B cell (primary cell): ENCODE measurements around the gene PDCD5. TPM values are rescaled to one million over a fixed set of nuclear protein-coding genes. Genes with fewer than 3 reads are reported as not detected.
A peak's percentile ranks its signal among the peaks of the same experiment; 100 is the strongest.

Experiments
- ATAC-seq: fragments of 200-7000 bp; cut with Tn5 transposase; one replicate; pipeline ENCODE4 v1.10.0; 2021; ENCODE audit warnings: low read depth, mild to moderate bottlenecking, moderate number of reproducible peaks, moderate library complexity
- CTCF ChIA-PET: fragments of 350-600 bp; sonication (Branson Sonifier 250); formaldehyde crosslinking; loops from one replicate; lab custom pipeline; 2021; ENCODE audit warnings: antibody characterized with exemption, inconsistent platforms; lab: Charles Lee
- POLR2A ChIA-PET: fragments of 350-600 bp; sonication (Branson Sonifier 250); formaldehyde crosslinking; loops from one replicate; lab custom pipeline; 2021; ENCODE audit warnings: antibody characterized with exemption; lab: Charles Lee
- DNase-seq: peaks from one replicate; pipeline ENCODE4 v3.0.0; 2013
- H2AFZ ChIP-seq: 2 replicates; pipeline ENCODE4 v1.6.1; 2012; ENCODE audit warnings: mild to moderate bottlenecking, low read depth, low read length; ENCODE audit not compliant: insufficient read depth, poor library complexity, severe bottlenecking
- H3K27ac ChIP-seq, 2 donors: 1 replicate in 1 of 2; 2 replicates in 1 of 2; pipeline ENCODE4 v1.5.1; 2012 to 2013; ENCODE audit warnings: low read length in 2 of 2, mild to moderate bottlenecking in 2 of 2, moderate library complexity in 1 of 2
- H3K27me3 ChIP-seq, 4 experiments: fragments of 200-600 bp in 1 of 4; sonication (generic) in 1 of 4; replicated peaks in 1 of 4; 1 replicate in 2 of 4; 2 replicates in 2 of 4; pipeline versions ENCODE4 v1.6.1 to v1.7.0; 2013 to 2016; ENCODE audit warnings: low read length in 3 of 4, mild to moderate bottlenecking in 2 of 4, mixed read lengths in 1 of 4, moderate library complexity in 1 of 4; ENCODE audit not compliant: insufficient read depth in 4 of 4, control insufficient read depth in 3 of 4; ENCODE audit errors: control extremely low read depth in 1 of 4
- H3K36me3 ChIP-seq, 2 experiments: replicated peaks in 1 of 2; 1 replicate in 1 of 2; 2 replicates in 1 of 2; pipeline versions ENCODE4 v1.6.1 to v1.7.1; 2013; ENCODE audit warnings: low read length in 1 of 2; ENCODE audit not compliant: insufficient read depth in 2 of 2, control insufficient read depth in 1 of 2; ENCODE audit errors: control extremely low read depth in 1 of 2, extremely low read depth in 1 of 2
- H3K4me1 ChIP-seq, 2 donors: fragments of 200-600 bp in 1 of 2; sonication (generic) in 1 of 2; 1 replicate in 1 of 2; 2 replicates in 1 of 2; pipeline versions ENCODE4 v1.5.1 to v1.6.1; 2013 to 2017; ENCODE audit warnings: low read length in 2 of 2; ENCODE audit not compliant: control insufficient read depth in 2 of 2, insufficient read depth in 2 of 2
- H3K4me2 ChIP-seq: replicated peaks from 2 replicates; pipeline ENCODE3; 2012; ENCODE audit warnings: mild to moderate bottlenecking, low read depth, low read length; ENCODE audit not compliant: poor library complexity, severe bottlenecking
- H3K4me3 ChIP-seq, 5 experiments: fragments of 200-600 bp in 1 of 5; sonication (generic) in 1 of 5; 1 replicate in 3 of 5; 2 replicates in 2 of 5; pipeline versions ENCODE4 v1.5.1 to v1.7.0; 2011 to 2016; ENCODE audit warnings: low read length in 4 of 5, mild to moderate bottlenecking in 4 of 5, low read depth in 2 of 5, control low read depth in 1 of 5, moderate library complexity in 1 of 5; ENCODE audit not compliant: insufficient read depth in 1 of 5; ENCODE audit errors: control extremely low read depth in 1 of 5, extremely low read depth in 1 of 5
- H3K79me2 ChIP-seq: fragments of 200-600 bp; sonication (generic); one replicate; pipeline ENCODE4 v1.6.0; 2016; ENCODE audit warnings: low read length; ENCODE audit not compliant: control insufficient read depth, insufficient read depth
- H3K9ac ChIP-seq: fragments of 200-600 bp; sonication (generic); 2 replicates; pipeline ENCODE4 v1.6.1; 2017; ENCODE audit warnings: mild to moderate bottlenecking, low read length, moderate library complexity
- H3K9me3 ChIP-seq, 3 donors: one replicate each; pipeline versions ENCODE4 v1.6.1 to v1.7.1; 2013; ENCODE audit warnings: low read length in 2 of 3; ENCODE audit not compliant: control insufficient read depth in 2 of 3, insufficient read depth in 1 of 3; ENCODE audit errors: control extremely low read depth in 1 of 3
- H4K20me1 ChIP-seq: 2 replicates; pipeline ENCODE4 v1.6.0; 2012; ENCODE audit warnings: mild to moderate bottlenecking, low read length; ENCODE audit not compliant: insufficient read depth, control insufficient read depth, poor library complexity, severe bottlenecking
- H3K27ac Mint-ChIP-seq: one replicate; pipeline ENCODE4 v1.8.0; 2021; ENCODE audit warnings: mixed read lengths
- H3K27me3 Mint-ChIP-seq: one replicate; pipeline ENCODE4 v1.8.0; 2021; ENCODE audit warnings: mixed read lengths
- H3K4me1 Mint-ChIP-seq: one replicate; pipeline ENCODE4 v1.8.0; 2021; ENCODE audit warnings: mixed read lengths
- H3K4me3 Mint-ChIP-seq: one replicate; pipeline ENCODE4 v1.8.0; 2021; ENCODE audit warnings: mixed read lengths
- H3K9me3 Mint-ChIP-seq: one replicate; pipeline ENCODE4 v1.8.0; 2022; ENCODE audit warnings: mixed read lengths; ENCODE audit not compliant: insufficient read depth
- EZH2 ChIP-seq: IDR thresholded peaks from 2 replicates; pipeline ENCODE4 v1.6.1; 2012; ENCODE audit warnings: borderline replicate concordance, low read depth, mild to moderate bottlenecking, moderate library complexity, low read length; ENCODE audit not compliant: insufficient read depth, poor library complexity, severe bottlenecking
- WGBS: methylation state at CpG from one replicate; pipeline ENCODE4 v1.1.5; 2013; ENCODE audit warnings: missing lambda C conversion rate; ENCODE audit not compliant: insufficient coverage; 5-methylcytosine and 5-hydroxymethylcytosine counted together
- intact Hi-C: fragments of 100-400 bp; cut with micrococcal nuclease; formaldehyde crosslinking; loops from one replicate; pipeline ENCODE4 v1.10.0; 2022
- polyA minus RNA-seq: library from RNA; depleted of rRNA, polyadenylated mRNA; stranded (reverse); fragments of >200 nt; gene quantifications from 2 replicates; pipeline ENCODE4 v1.2.3, GENCODE V29; 2012
- polyA plus RNA-seq: library from polyadenylated mRNA; depleted of rRNA; stranded (reverse); fragments of >200 nt; gene quantifications from 2 replicates; pipeline ENCODE4 v1.2.3, GENCODE V29; 2012
- total RNA-seq, 2 donors: library from RNA; stranded (reverse); fragments of 120-200 nt in 1 of 2; gene quantifications; 1 replicate in 1 of 2; 2 replicates in 1 of 2; pipeline versions ENCODE4 v1.2.3 to v1.2.4, GENCODE V29; 2013 to 2022
- TF ChIP-seq, protein P1 (sequence below): fragments of 200-600 bp; IDR thresholded peaks from one replicate; pipeline ENCODE4 v1.8.0; 2022; ENCODE audit warnings: antibody characterized with exemption, mild to moderate bottlenecking

PDCD5 gene, protein sequence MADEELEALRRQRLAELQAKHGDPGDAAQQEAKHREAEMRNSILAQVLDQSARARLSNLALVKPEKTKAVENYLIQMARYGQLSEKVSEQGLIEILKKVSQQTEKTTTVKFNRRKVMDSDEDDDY
- total RNA-seq (39.5 and 43.2 TPM in 2 replicates), polyA plus RNA-seq (34.8 and 57.8 TPM in 2 replicates), polyA minus RNA-seq (21.0 and 24.1 TPM in 2 replicates)
- total RNA-seq (2013): 71.8 TPM

DNA sequence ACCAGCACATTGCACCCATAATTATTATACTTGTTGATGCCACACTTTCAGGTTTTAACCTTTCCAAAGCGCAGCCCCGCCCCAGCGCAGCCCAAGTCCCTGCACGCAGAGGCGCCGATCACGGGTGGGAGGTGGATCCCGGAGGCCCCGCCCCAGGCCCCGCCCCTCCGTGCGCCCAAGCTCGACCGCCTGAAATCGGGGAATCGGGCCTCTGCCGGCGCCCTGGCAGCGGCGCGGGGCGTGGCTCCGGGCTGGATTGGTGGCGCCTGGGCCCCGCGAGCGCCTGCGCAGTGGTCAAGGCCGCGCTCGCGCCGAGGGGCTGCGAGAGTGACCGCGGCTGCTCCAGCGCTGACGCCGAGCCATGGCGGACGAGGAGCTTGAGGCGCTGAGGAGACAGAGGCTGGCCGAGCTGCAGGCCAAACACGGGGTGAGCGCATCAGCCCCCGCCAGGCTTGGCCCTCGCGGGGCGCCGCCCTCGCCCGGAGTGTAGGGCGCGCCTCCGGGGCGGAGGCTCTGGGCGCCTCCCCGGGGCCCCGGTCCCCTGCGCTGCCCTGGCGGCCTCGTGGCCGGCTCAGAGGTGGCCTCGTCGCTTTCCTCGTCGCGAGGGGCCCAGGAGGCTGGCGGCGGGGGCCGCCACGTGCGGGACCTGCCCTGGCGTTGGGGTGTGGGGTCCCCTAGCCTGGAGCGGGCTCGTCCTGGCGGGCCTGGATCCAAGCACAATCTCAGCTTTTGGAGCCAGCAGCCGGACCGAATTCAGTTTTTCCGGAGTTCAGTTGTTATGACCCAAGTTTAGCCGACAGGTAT, at the start of gene PDCD5:
Gene PDCD5, plus strand, starts transcription at position 290 of the 804 bp plus-strand sequence. Its CDS starts 72 bp downstream, at position 362.
- Histone ChIP-seq H4K20me1 (no peaks in the 10 kb centered on the region), H3K27ac (peak within 1 kb of the TSS in 1 of 2 donors; percentile 78), H3K9ac (peak within 1 kb of the TSS; percentile 80), H2AFZ (peak within 1 kb of the TSS; percentile 94), H3K4me2 (peak within 1 kb of the TSS; percentile 91), H3K9me3 (peaks cover 0 to 5% (median 0%) of the 10 kb centered on the region in 3 donors), H3K4me3 (peak within 1 kb of the TSS; percentile 51 to 85 (median 73)), H3K4me1 (peaks cover 13 to 19% of the 10 kb centered on the region in 2 donors), H3K27me3 (no peaks in the 10 kb centered on the region), H3K79me2 (peaks cover 7% of the 10 kb centered on the region), H3K36me3 (peaks cover 2 to 15% of the 10 kb centered on the region in 2 experiments)
- under 1% methylated on average over 81 of the region's 81 CpGs for WGBS
- ChIA-PET POLR2A (interaction anchor here (0.6 to 1.0 kb wide), 4 partner anchors 14 to 236 kb away, joined by 4 to 7 read pairs (median 6); partner anchors contain the start of genes DPY19L3 and ZNF507), CTCF (interaction anchor here (0.9 to 1.3 kb wide), 2 partner anchors 19 to 243 kb away, joined by 3 read pairs; no protein-coding TSS in a partner anchor)
- DNase-seq (peak; percentile 96), ATAC-seq (peak; percentile 94)
- intact Hi-C loops: loop anchor here (1.0 to 5.0 kb wide), 7 partner anchors 94 to 596 kb away; partner anchors contain the start of genes ANKRD27, CEP89, DPY19L3 and FAAP24
- Mint-ChIP-seq H3K27me3 (peaks cover 4% of the 10 kb centered on the region), H3K27ac (peak within 1 kb of the TSS; percentile 95), H3K4me3 (peak within 1 kb of the TSS; percentile 96), H3K4me1 (peaks cover 18% of the 10 kb centered on the region), H3K9me3 (no peaks in the 10 kb centered on the region)
- no peak for TF ChIP-seq EZH2
- TF ChIP-seq, protein P1, sequence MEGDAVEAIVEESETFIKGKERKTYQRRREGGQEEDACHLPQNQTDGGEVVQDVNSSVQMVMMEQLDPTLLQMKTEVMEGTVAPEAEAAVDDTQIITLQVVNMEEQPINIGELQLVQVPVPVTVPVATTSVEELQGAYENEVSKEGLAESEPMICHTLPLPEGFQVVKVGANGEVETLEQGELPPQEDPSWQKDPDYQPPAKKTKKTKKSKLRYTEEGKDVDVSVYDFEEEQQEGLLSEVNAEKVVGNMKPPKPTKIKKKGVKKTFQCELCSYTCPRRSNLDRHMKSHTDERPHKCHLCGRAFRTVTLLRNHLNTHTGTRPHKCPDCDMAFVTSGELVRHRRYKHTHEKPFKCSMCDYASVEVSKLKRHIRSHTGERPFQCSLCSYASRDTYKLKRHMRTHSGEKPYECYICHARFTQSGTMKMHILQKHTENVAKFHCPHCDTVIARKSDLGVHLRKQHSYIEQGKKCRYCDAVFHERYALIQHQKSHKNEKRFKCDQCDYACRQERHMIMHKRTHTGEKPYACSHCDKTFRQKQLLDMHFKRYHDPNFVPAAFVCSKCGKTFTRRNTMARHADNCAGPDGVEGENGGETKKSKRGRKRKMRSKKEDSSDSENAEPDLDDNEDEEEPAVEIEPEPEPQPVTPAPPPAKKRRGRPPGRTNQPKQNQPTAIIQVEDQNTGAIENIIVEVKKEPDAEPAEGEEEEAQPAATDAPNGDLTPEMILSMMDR: no peak
